Liver (tissue), 3 donors: ENCODE data around the gene FRMD4A.

Experiments used
- ATF3 ChIP-seq: IDR thresholded peaks from 2 replicates; pipeline ENCODE4 v1.6.1; 2016; ENCODE audit warnings: antibody characterized with exemption
- CTCF ChIP-seq: fragments of 150-350 bp; IDR thresholded peaks from 2 replicates; pipeline ENCODE4 v1.5.1; 2017; ENCODE audit warnings: improper control_type of control experiment, low read depth, low read length; ENCODE audit not compliant: missing input control
- FOXA1 ChIP-seq: IDR thresholded peaks from 2 replicates; pipeline ENCODE4 v1.6.1; 2016; ENCODE audit warnings: antibody characterized with exemption
- HNF4A ChIP-seq, 2 donors: conservative IDR thresholded peaks; 2 replicates each; pipeline ENCODE4 v1.6.1; 2016; ENCODE audit warnings: antibody characterized with exemption in 2 of 2, mild to moderate bottlenecking in 2 of 2
- MAX ChIP-seq: IDR thresholded peaks from 2 replicates; pipeline ENCODE4 v1.6.1; 2016; ENCODE audit warnings: antibody characterized with exemption
- REST ChIP-seq: IDR thresholded peaks from 2 replicates; pipeline ENCODE4 v1.6.1; 2016; ENCODE audit warnings: antibody characterized with exemption, mild to moderate bottlenecking
- donor health status: healthy.
- donor health status: healthy.

- TF ChIP-seq HNF4A (conservative IDR thresholded peaks at IDR 0.05) (no peak), CTCF (no peak), ATF3 (no peak), REST (no peak), FOXA1 (no peak), MAX (no peak)
Measured at GRCh38 chr10:13942035-13942434, 388.7 kb downstream of the FRMD4A start.
